ENCODE measurements around the gene DOCK1. TPM values are rescaled to one million over a fixed set of nuclear protein-coding genes. Genes with fewer than 3 reads are reported as not detected.

Gene DOCK1
- total and polyA plus RNA-seq, 2 donors (not counting 1 experiment from before 2014, with no cell fraction given): 20.5 to 91.0 TPM

DNA sequence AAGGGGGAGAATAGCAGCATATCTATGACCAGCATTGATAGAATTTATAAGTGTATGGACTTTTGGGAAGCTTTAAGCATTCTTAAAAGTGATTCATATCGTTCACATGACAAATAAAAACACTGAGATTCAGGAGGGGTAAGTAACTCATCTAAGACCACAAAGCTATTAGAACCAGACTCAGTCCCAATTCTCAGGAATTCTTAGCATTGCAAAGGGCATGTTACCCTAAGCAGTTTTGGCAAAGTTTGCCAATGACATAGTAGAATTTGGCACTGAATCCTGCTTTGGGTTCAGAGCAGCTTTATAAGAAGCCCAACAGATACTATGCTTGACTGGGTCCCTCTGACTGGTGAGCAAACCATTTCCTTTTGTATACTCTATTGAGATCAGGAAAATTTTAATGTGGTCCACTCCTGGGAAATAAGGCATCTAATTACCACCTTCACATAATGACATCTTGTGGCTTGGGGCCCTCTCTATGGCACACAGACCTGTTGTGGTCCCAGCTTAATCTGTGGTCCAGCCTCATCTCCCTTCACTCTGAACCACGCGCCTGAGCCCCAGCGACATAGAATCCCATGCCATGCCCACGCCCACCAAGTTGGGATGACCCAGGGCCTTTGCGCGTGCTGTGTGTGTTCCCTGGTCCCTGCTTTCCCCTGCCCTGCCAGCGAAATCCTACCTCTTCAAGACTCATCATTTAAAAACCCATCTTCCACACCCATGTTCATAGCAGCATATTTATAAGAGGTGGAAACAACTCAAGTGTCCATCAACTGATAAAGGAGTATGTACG is 37.5 kb upstream of the DOCK1 start:
- Histone ChIP-seq H3K27ac (ENCODE audit: insufficient read depth, low read length) (no peak overlapping the region), H3K4me2 (ENCODE audit: extremely low read depth, insufficient read depth, low read length) (no peak overlapping the region), H2AFZ (ENCODE audit: low read length) (no peak overlapping the region), H3K4me1 (ENCODE audit: control insufficient read depth, extremely low read depth, insufficient read depth, low read length) (no peaks in the 10 kb centered on the region), H3K9me3 (ENCODE audit: control insufficient read depth, insufficient read depth, low read depth, low read length) (no peaks in the 10 kb centered on the region), H3K9ac (ENCODE audit: insufficient read depth, low read length) (no peak overlapping the region), H3K36me3 (ENCODE audit: control insufficient read depth, insufficient read depth, low read length) (no peaks in the 10 kb centered on the region), H4K20me1 (ENCODE audit: control insufficient read depth, extremely low read depth, insufficient read depth, low read length) (no peaks in the 10 kb centered on the region), H3K27me3 (ENCODE audit: control insufficient read depth, insufficient read depth, low read length) (no peaks in the 10 kb centered on the region), H3K79me2 (ENCODE audit: control insufficient read depth, insufficient read depth, low read length) (no peaks in the 10 kb centered on the region), H3K4me3 (replicated peaks in 1 of 4; ENCODE audit: control extremely low read depth in 1 of 4, insufficient read depth in 1 of 4, low read depth in 3 of 4, low read length in 4 of 4) (no peak overlapping the region)
- no peak for TF ChIP-seq EZH2 (IDR thresholded peaks at IDR 0.05; ENCODE audit: low read length, missing control alignments)
- TF ChIP-seq, protein P1, sequence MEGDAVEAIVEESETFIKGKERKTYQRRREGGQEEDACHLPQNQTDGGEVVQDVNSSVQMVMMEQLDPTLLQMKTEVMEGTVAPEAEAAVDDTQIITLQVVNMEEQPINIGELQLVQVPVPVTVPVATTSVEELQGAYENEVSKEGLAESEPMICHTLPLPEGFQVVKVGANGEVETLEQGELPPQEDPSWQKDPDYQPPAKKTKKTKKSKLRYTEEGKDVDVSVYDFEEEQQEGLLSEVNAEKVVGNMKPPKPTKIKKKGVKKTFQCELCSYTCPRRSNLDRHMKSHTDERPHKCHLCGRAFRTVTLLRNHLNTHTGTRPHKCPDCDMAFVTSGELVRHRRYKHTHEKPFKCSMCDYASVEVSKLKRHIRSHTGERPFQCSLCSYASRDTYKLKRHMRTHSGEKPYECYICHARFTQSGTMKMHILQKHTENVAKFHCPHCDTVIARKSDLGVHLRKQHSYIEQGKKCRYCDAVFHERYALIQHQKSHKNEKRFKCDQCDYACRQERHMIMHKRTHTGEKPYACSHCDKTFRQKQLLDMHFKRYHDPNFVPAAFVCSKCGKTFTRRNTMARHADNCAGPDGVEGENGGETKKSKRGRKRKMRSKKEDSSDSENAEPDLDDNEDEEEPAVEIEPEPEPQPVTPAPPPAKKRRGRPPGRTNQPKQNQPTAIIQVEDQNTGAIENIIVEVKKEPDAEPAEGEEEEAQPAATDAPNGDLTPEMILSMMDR (conservative IDR thresholded peaks at IDR 0.05 in 1 of 2, IDR thresholded peaks at IDR 0.05 in 1 of 2; ENCODE audit: low read depth in 1 of 2, low read length in 2 of 2): no peak
- DNase-seq (ENCODE audit: low read depth in 2 of 2): peak; percentile 43 to 99

DNA sequence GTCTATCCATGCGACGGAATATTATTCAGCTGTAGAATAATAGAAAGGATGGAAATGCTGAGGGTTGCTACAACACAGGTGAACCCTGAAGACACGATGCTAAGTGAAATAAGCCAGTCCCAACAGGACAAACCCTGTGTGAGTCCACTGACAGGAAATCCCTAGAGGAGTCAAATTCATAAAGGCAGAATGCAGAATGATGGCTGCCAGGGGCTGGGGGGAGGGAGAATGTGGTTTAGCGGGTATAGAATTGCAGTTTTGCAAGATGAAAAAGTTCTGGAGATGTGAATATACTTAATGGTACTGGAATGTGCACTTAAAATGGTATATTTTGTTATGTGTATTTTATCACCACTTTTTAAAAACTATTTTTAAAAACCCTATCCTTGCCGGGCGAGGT is 36.9 kb upstream of the DOCK1 start:
- Histone ChIP-seq H3K4me3 (replicated peaks in 1 of 4; ENCODE audit: control extremely low read depth in 1 of 4, insufficient read depth in 1 of 4, low read depth in 3 of 4, low read length in 4 of 4) (no peak overlapping the region), H3K27me3 (ENCODE audit: control insufficient read depth, insufficient read depth, low read length) (no peaks in the 10 kb centered on the region), H3K4me1 (ENCODE audit: control insufficient read depth, extremely low read depth, insufficient read depth, low read length) (no peaks in the 10 kb centered on the region), H3K4me2 (ENCODE audit: extremely low read depth, insufficient read depth, low read length) (no peak overlapping the region), H3K36me3 (ENCODE audit: control insufficient read depth, insufficient read depth, low read length) (no peaks in the 10 kb centered on the region), H3K27ac (ENCODE audit: insufficient read depth, low read length) (no peak overlapping the region), H3K9me3 (ENCODE audit: control insufficient read depth, insufficient read depth, low read depth, low read length) (no peaks in the 10 kb centered on the region), H3K9ac (ENCODE audit: insufficient read depth, low read length) (no peak overlapping the region), H3K79me2 (ENCODE audit: control insufficient read depth, insufficient read depth, low read length) (no peaks in the 10 kb centered on the region), H4K20me1 (ENCODE audit: control insufficient read depth, extremely low read depth, insufficient read depth, low read length) (no peaks in the 10 kb centered on the region), H2AFZ (ENCODE audit: low read length) (no peak overlapping the region)
- TF ChIP-seq, protein P1 (conservative IDR thresholded peaks at IDR 0.05 in 1 of 2, IDR thresholded peaks at IDR 0.05 in 1 of 2; ENCODE audit: low read depth in 1 of 2, low read length in 2 of 2): no peak
- TF ChIP-seq EZH2 (IDR thresholded peaks at IDR 0.05; ENCODE audit: low read length, missing control alignments): no peak
- DNase-seq (ENCODE audit: low read depth in 2 of 2): no peak

DNA sequence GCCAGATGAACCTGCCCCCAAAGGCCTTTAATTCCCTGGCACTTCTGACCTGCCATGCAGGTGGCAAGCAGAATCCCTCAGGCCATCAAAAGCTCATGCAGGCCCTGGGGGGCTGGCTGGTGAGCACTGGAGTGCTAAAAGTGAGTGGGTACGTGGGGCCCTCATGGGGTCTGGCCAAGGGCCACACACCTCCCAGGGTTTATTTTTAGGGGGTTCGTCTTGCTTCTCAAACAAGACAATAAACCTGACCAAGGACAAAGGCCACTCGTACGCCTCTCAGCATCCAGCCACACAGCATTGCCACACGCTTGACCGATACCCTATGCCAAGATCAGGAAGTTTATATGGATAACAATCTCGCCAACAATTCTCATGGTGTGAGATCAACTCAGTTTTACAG is 33.1 kb upstream of the DOCK1 start:
- Histone ChIP-seq H3K79me2 (ENCODE audit: control insufficient read depth, insufficient read depth, low read length) (no peaks in the 10 kb centered on the region), H3K27me3 (ENCODE audit: control insufficient read depth, insufficient read depth, low read length) (no peaks in the 10 kb centered on the region), H3K4me1 (ENCODE audit: control insufficient read depth, extremely low read depth, insufficient read depth, low read length) (no peaks in the 10 kb centered on the region), H3K4me2 (ENCODE audit: extremely low read depth, insufficient read depth, low read length) (no peak overlapping the region), H3K4me3 (replicated peaks in 1 of 4; ENCODE audit: control extremely low read depth in 1 of 4, insufficient read depth in 1 of 4, low read depth in 3 of 4, low read length in 4 of 4) (no peak overlapping the region), H3K27ac (ENCODE audit: insufficient read depth, low read length) (no peak overlapping the region), H2AFZ (ENCODE audit: low read length) (no peak overlapping the region), H3K9ac (ENCODE audit: insufficient read depth, low read length) (no peak overlapping the region), H3K9me3 (ENCODE audit: control insufficient read depth, insufficient read depth, low read depth, low read length) (no peaks in the 10 kb centered on the region), H3K36me3 (ENCODE audit: control insufficient read depth, insufficient read depth, low read length) (no peaks in the 10 kb centered on the region), H4K20me1 (ENCODE audit: control insufficient read depth, extremely low read depth, insufficient read depth, low read length) (no peaks in the 10 kb centered on the region)
- no peak for TF ChIP-seq EZH2 (IDR thresholded peaks at IDR 0.05; ENCODE audit: low read length, missing control alignments)
- DNase-seq (ENCODE audit: low read depth in 2 of 2): no peak

Data from fibroblast of lung (primary cell).